Peyer's patch (tissue), 4 donors: Measurements from ENCODE around the gene EPHB1. TPM values are rescaled to one million over a fixed set of nuclear protein-coding genes. Genes with fewer than 3 reads are reported as not detected.

Experiments used
- DNase-seq, 3 donors: peaks; one replicate each; pipeline ENCODE4 v3.0.0-alpha.2; 2017 to 2019
- H3K27ac ChIP-seq, 4 donors: fragments of 200-600 bp; sonication (generic); one replicate each; pipeline ENCODE4 v1.5.1; 2016 to 2019
- H3K27me3 ChIP-seq, 2 donors: fragments of 200-600 bp; sonication (generic); one replicate each; pipeline ENCODE4 v1.5.1; 2019
- H3K36me3 ChIP-seq, 3 donors: fragments of 200-600 bp; sonication (generic); one replicate each; pipeline ENCODE4 v1.5.1; 2016 to 2019
- H3K4me1 ChIP-seq, 4 donors: fragments of 200-600 bp; sonication (generic); one replicate each; pipeline ENCODE4 v1.5.1; 2016 to 2019
- H3K4me3 ChIP-seq, 4 donors: fragments of 200-600 bp; sonication (generic); 1 replicate in 3 of 4; 2 replicates in 1 of 4; pipeline ENCODE4 v1.5.1; 2016 to 2019; ENCODE audit warnings: mild to moderate bottlenecking in 1 of 4
- H3K9me3 ChIP-seq, 4 donors: fragments of 200-600 bp; sonication (generic); one replicate each; pipeline ENCODE4 v1.5.1; 2016 to 2019; ENCODE audit warnings: mild to moderate bottlenecking in 1 of 4
- CTCF ChIP-seq, 6 experiments: fragments of 450-650 bp in 4 of 6; fragments of 200-600 bp in 2 of 6; sonication (generic) in 1 of 6; IDR thresholded peaks; one replicate each; pipeline ENCODE4 v1.5.1; 2017 to 2019; ENCODE audit warnings: antibody characterized with exemption in 6 of 6, mild to moderate bottlenecking in 3 of 6, moderate library complexity in 1 of 6
- POLR2A ChIP-seq, 2 donors: fragments of 450-650 bp; IDR thresholded peaks; one replicate each; pipeline ENCODE4 v1.5.1; 2017; ENCODE audit warnings: antibody characterized with exemption in 2 of 2, mild to moderate bottlenecking in 2 of 2, moderate library complexity in 2 of 2
- total RNA-seq, 4 donors: library from RNA; depleted of rRNA; stranded (reverse); fragments of >200 nt; gene quantifications; one replicate each; pipeline ENCODE4 v1.1.0, GENCODE V29; 2016

EPHB1 gene
- total RNA-seq, 4 donors from 2014 or later = 0.18 to 3.2 (median 0.68) TPM

DNA sequence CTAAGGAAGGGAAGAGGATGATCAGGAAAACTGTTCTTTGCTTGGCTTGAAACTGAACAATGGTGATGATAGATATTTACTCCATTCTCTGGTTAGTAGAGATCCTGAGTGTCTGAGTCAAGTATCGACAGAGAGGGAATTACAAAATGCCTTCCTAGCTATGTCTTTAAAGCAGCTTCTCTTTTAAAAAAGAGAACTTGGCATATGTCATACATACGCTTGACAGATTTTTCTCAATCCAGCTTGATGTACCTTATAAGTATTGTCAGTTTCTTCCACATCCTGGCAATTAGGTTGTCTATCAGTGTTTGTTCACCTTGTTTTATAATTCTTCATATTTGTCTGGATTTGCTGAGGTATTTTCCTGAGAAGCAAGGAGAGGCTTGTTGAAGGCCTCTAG is 5.0 kb upstream of the EPHB1 start:
- no peaks in the 10 kb centered on the region for H3K36me3 ChIP-seq
- no peak overlapping the region for H3K4me3 ChIP-seq
- no peaks in the 10 kb centered on the region for H3K27me3 ChIP-seq
- H3K27ac ChIP-seq = no peak overlapping the region
- DNase-seq = no peak
- peaks cover 0 to under 1% (median 0%) of the 10 kb centered on the region in 4 donors for H3K4me1 ChIP-seq
- no peaks in the 10 kb centered on the region for H3K9me3 ChIP-seq
- TF ChIP-seq CTCF (IDR thresholded peaks at IDR 0.05) (no peak), POLR2A (IDR thresholded peaks at IDR 0.05) (no peak)

- H3K4me3 ChIP-seq = no peak overlapping the region
- H3K36me3 ChIP-seq = no peaks in the 10 kb centered on the region
- no peaks in the 10 kb centered on the region for H3K27me3 ChIP-seq
- H3K4me1 ChIP-seq = peaks cover 0 to 20% (median 0%) of the 10 kb centered on the region in 4 donors
- DNase-seq = no peak
- TF ChIP-seq POLR2A (IDR thresholded peaks at IDR 0.05) (no peak), CTCF (IDR thresholded peaks at IDR 0.05) (no peak)
- H3K27ac ChIP-seq = no peak overlapping the region
- no peaks in the 10 kb centered on the region for H3K9me3 ChIP-seq
Observed at GRCh38 chr3:134791992-134792391, 3.1 kb upstream of the EPHB1 start.

GRCh38 chr3:134792700-134793099 is 2.4 kb upstream of the EPHB1 start:
- no peak overlapping the region for H3K27ac ChIP-seq
- DNase-seq = no peak
- no peak overlapping the region for H3K4me3 ChIP-seq
- H3K9me3 ChIP-seq = no peaks in the 10 kb centered on the region
- no peaks in the 10 kb centered on the region for H3K36me3 ChIP-seq
- TF ChIP-seq POLR2A (IDR thresholded peaks at IDR 0.05) (no peak), CTCF (IDR thresholded peaks at IDR 0.05) (no peak)
- peaks cover 0 to 23% (median 0%) of the 10 kb centered on the region in 4 donors for H3K4me1 ChIP-seq
- H3K27me3 ChIP-seq = no peaks in the 10 kb centered on the region

- no peak for DNase-seq
- no peaks in the 10 kb centered on the region for H3K27me3 ChIP-seq
Observed at GRCh38 chr3:134793562-134793961, 1.5 kb upstream of the EPHB1 start.

DNA sequence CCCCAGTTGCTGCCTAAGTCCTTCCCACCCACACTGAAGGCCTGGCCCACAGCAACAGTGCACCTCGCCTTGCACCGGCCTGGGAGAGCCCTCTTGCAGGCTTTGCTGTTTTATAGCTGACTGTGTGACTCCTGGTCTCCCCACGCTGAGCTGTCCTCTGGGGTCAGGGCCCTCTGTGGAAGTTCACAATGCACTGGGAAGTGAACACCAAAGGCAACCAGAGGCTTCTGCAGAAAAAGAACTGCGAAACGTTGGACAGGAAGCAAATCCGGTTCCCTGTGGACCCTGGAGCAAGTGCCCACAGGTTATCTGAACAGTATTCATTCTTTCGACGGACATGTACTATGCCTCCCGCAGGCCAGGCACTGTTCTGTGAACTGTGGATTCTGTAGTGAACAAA is 737 bp upstream of the EPHB1 start:
- Histone ChIP-seq H3K27me3 (no peaks in the 10 kb centered on the region), H3K27ac (no peak overlapping the region), H3K36me3 (no peaks in the 10 kb centered on the region), H3K4me1 (peaks cover 0 to 23% (median 0%) of the 10 kb centered on the region in 4 donors), H3K9me3 (no peaks in the 10 kb centered on the region), H3K4me3 (no peak overlapping the region)
- no peak for DNase-seq
- TF ChIP-seq POLR2A (IDR thresholded peaks at IDR 0.05) (no peak), CTCF (IDR thresholded peaks at IDR 0.05) (no peak)

More at GRCh38 chr3:134793562-134793961, 1.5 kb upstream of the EPHB1 start:
- Histone ChIP-seq H3K36me3 (no peaks in the 10 kb centered on the region), H3K4me3 (no peak overlapping the region), H3K4me1 (peaks cover 0 to 23% (median 0%) of the 10 kb centered on the region in 4 donors), H3K27ac (no peak overlapping the region), H3K9me3 (no peaks in the 10 kb centered on the region)
- no peak for TF ChIP-seq CTCF (IDR thresholded peaks at IDR 0.05)
- no peak for TF ChIP-seq POLR2A (IDR thresholded peaks at IDR 0.05)

GRCh38 chr3:134795746-134796280 is 753 bp downstream of the EPHB1 start:
- Histone ChIP-seq H3K27ac (peak overlapping the region in 1 of 4 donors; percentile 37), H3K27me3 (no peaks in the 10 kb centered on the region)
- no peak for DNase-seq

More at GRCh38 chr3:134795746-134796280, 753 bp downstream of the EPHB1 start:
- peaks cover 0 to 23% (median 0%) of the 10 kb centered on the region in 4 donors for H3K4me1 ChIP-seq
- no peak for TF ChIP-seq POLR2A (IDR thresholded peaks at IDR 0.05)
- no peak for TF ChIP-seq CTCF (IDR thresholded peaks at IDR 0.05)
- peak overlapping the region; percentile 24 to 60 (median 49) for H3K4me3 ChIP-seq
- no peaks in the 10 kb centered on the region for H3K9me3 ChIP-seq
- no peaks in the 10 kb centered on the region for H3K36me3 ChIP-seq
